Upper lobe of right lung (tissue), 1 donor: ENCODE data around the gene NHERF2. TPM values are rescaled to one million over a fixed set of nuclear protein-coding genes. Genes with fewer than 3 reads are reported as not detected.

Source experiments
- ATAC-seq: fragments of 200-7000 bp; cut with Tn5 transposase; one replicate; pipeline ENCODE4 v1.9.1; 2020; ENCODE audit warnings: mild to moderate bottlenecking, moderate library complexity
- DNase-seq: peaks from one replicate; pipeline ENCODE4 v3.0.0-alpha.2; 2020
- H3K27ac ChIP-seq: fragments of 200-600 bp; one replicate; pipeline ENCODE4 v1.8.0; 2022
- H3K27me3 ChIP-seq: fragments of 200-600 bp; one replicate; pipeline ENCODE4 v1.8.0; 2022; ENCODE audit warnings: mild to moderate bottlenecking
- H3K36me3 ChIP-seq: fragments of 200-600 bp; one replicate; pipeline ENCODE4 v1.8.0; 2022
- H3K4me1 ChIP-seq: fragments of 200-600 bp; one replicate; pipeline ENCODE4 v1.8.0; 2022
- H3K4me3 ChIP-seq: fragments of 200-600 bp; one replicate; pipeline ENCODE4 v1.8.0; 2022; ENCODE audit warnings: mild to moderate bottlenecking
- H3K9me3 ChIP-seq: fragments of 200-600 bp; one replicate; pipeline ENCODE4 v1.8.0; 2022
- intact Hi-C: fragments of 100-400 bp; cut with DNase I; formaldehyde crosslinking; loops from one replicate; pipeline ENCODE4 v1.11.0; 2022
- total RNA-seq: library from RNA; stranded (reverse); fragmentation: NEBNext Ultra II Directional; extraction: Animal tissue kit (Norgen Biotek cat#: 25700); gene quantifications from one replicate; pipeline ENCODE4 v1.2.1, GENCODE V29; 2021
- TF ChIP-seq, protein P1 (sequence below): fragments of 200-600 bp; IDR thresholded peaks from one replicate; pipeline ENCODE4 v1.8.0; 2022; ENCODE audit warnings: antibody characterized with exemption
- donor health status: DM: no; HTN: yes; CAD: no; lungs with severe emphysema.

NHERF2 gene
- total RNA-seq, 1 donor from 2014 or later, result 363 TPM

- H3K27me3 ChIP-seq, result peaks cover 18% of the 10 kb centered on the region
- DNase-seq (no peak), ATAC-seq (no peak)
- H3K4me3 ChIP-seq, result no peak overlapping the region
- H3K36me3 ChIP-seq, result peaks cover 8% of the 10 kb centered on the region
- intact Hi-C loops, result no loop called here
- H3K27ac ChIP-seq, result peak overlapping the region; percentile 6
- H3K9me3 ChIP-seq, result no peaks in the 10 kb centered on the region
- TF ChIP-seq, protein P1, sequence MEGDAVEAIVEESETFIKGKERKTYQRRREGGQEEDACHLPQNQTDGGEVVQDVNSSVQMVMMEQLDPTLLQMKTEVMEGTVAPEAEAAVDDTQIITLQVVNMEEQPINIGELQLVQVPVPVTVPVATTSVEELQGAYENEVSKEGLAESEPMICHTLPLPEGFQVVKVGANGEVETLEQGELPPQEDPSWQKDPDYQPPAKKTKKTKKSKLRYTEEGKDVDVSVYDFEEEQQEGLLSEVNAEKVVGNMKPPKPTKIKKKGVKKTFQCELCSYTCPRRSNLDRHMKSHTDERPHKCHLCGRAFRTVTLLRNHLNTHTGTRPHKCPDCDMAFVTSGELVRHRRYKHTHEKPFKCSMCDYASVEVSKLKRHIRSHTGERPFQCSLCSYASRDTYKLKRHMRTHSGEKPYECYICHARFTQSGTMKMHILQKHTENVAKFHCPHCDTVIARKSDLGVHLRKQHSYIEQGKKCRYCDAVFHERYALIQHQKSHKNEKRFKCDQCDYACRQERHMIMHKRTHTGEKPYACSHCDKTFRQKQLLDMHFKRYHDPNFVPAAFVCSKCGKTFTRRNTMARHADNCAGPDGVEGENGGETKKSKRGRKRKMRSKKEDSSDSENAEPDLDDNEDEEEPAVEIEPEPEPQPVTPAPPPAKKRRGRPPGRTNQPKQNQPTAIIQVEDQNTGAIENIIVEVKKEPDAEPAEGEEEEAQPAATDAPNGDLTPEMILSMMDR, result no peak
- H3K4me1 ChIP-seq, result peaks cover 52% of the 10 kb centered on the region
These were observed 1.5 kb upstream of the NHERF2 start for GRCh38 chr16:2025251-2025650.

- ATAC-seq (no peak), DNase-seq (no peak)
- peaks cover 46% of the 10 kb centered on the region for H3K4me1 ChIP-seq
- H3K36me3 ChIP-seq, result peaks cover 15% of the 10 kb centered on the region
- TF ChIP-seq, protein P1, result no peak
- peak overlapping the region; percentile 52 for H3K4me3 ChIP-seq
- H3K27ac ChIP-seq, result peak overlapping the region; percentile 67
- H3K9me3 ChIP-seq, result no peaks in the 10 kb centered on the region
- peaks cover 10% of the 10 kb centered on the region for H3K27me3 ChIP-seq
- intact Hi-C loops, result no loop called here
These were observed 733 bp upstream of the NHERF2 start for GRCh38 chr16:2025878-2026460.

- H3K4me3 ChIP-seq, result peak overlapping the region; percentile 72
- intact Hi-C loops, result no loop called here
- ATAC-seq, result peak; percentile 0
- TF ChIP-seq, protein P1, result no peak
- H3K4me1 ChIP-seq, result peaks cover 56% of the 10 kb centered on the region
- peak overlapping the region; percentile 73 for H3K27ac ChIP-seq
- no peaks in the 10 kb centered on the region for H3K9me3 ChIP-seq
- DNase-seq, result peak; percentile 70
- H3K36me3 ChIP-seq, result peaks cover 25% of the 10 kb centered on the region
- H3K27me3 ChIP-seq, result no peaks in the 10 kb centered on the region
These were observed 615 bp downstream of the NHERF2 start for GRCh38 chr16:2027024-2028010.

GRCh38 chr16:2028146-2028545, 1.4 kb downstream of the NHERF2 start:
- Histone ChIP-seq H3K4me1 (peaks cover 58% of the 10 kb centered on the region), H3K36me3 (peaks cover 26% of the 10 kb centered on the region), H3K4me3 (peak overlapping the region; percentile 72), H3K27me3 (no peaks in the 10 kb centered on the region), H3K9me3 (no peaks in the 10 kb centered on the region), H3K27ac (peak overlapping the region; percentile 73)
- DNase-seq, result no peak
- intact Hi-C loops, result no loop called here
- no peak for ATAC-seq
- TF ChIP-seq, protein P1, result no peak

DNA sequence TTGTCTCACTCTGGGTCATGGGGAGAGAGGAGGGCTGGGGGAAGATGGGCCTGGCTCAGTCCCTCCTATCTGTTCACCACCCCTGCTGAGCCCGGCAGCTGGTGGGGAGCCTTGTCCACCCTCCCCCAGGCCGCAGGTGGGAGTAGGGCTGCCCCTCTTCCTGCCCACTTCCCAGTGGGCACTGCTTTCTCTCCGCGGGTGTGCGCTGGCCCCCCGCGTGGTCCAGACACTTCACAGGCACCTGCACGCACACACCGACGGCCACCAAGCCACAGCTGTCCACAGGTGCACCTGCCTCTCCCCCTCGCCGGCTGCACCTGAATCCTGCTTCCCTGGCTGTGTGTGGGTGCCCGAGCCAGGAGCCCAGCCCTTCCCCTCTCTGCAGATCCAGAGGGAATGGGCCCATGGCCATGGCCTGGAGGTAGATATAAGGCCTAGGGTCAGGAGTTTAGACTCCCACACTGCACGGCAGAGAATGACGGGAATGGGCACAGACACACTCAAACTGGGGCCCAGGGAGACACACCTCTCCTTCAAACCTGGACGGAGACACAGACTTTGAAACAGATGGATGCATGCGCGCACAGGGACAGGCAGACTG, 2.0 kb downstream of the NHERF2 start:
- no peaks in the 10 kb centered on the region for H3K9me3 ChIP-seq
- TF ChIP-seq, protein P1, result no peak
- H3K36me3 ChIP-seq, result peaks cover 26% of the 10 kb centered on the region
- no peaks in the 10 kb centered on the region for H3K27me3 ChIP-seq
- H3K4me1 ChIP-seq, result peaks cover 59% of the 10 kb centered on the region
- ATAC-seq (no peak), DNase-seq (no peak)
- H3K27ac ChIP-seq, result peak overlapping the region; percentile 73
- intact Hi-C loops, result no loop called here
- H3K4me3 ChIP-seq, result peak overlapping the region; percentile 72
